HG02885 (cell line): ENCODE data around the gene JAKMIP1.
"Not testable (repeated sequence)": the region's sequence is repeated elsewhere in the genome, so short reads cannot be mapped to it uniquely, and the experiment has no call there.

Source experiments
- ATAC-seq: cut with Tn5 transposase; IDR thresholded peaks from one replicate; pipeline ENCODE4 v1.9.1; 2021; ENCODE audit warnings: mild to moderate bottlenecking; ENCODE audit not compliant: unreplicated experiment, poor library complexity

JAKMIP1 gene

GRCh38 chr4:6024313-6024960 lies 175.9 kb downstream of the JAKMIP1 start:
- ATAC-seq, result no peak

- ATAC-seq, result no peak
These were observed 176.6 kb downstream of the JAKMIP1 start for GRCh38 chr4:6023731-6024130.

- no peak for ATAC-seq
These were observed 177.6 kb downstream of the JAKMIP1 start for GRCh38 chr4:6022607-6023288.

- no peak for ATAC-seq
These were observed 178.3 kb downstream of the JAKMIP1 start for GRCh38 chr4:6021831-6022606.

GRCh38 chr4:6020613-6021012 lies 179.7 kb downstream of the JAKMIP1 start:
- ATAC-seq, result no peak

GRCh38 chr4:6019316-6020263 lies 180.8 kb downstream of the JAKMIP1 start:
- ATAC-seq, result peak; percentile 67

- no peak for ATAC-seq
These were observed 182.0 kb downstream of the JAKMIP1 start, which contains the start of gene C4orf50 for GRCh38 chr4:6018331-6018730. Gene C4orf50, minus strand, starts transcription at chr4:6018431.

- no peak for ATAC-seq
These were observed 182.5 kb downstream of the JAKMIP1 start for GRCh38 chr4:6017800-6018199.

GRCh38 chr4:6017030-6017429 lies 183.3 kb downstream of the JAKMIP1 start:
- ATAC-seq, result no peak

- ATAC-seq, result no peak
These were observed 186.8 kb downstream of the JAKMIP1 start for GRCh38 chr4:6013564-6013963.

- ATAC-seq, result no peak
These were observed 188.1 kb downstream of the JAKMIP1 start for GRCh38 chr4:6012200-6012599.

- ATAC-seq, result no peak
These were observed 188.7 kb downstream of the JAKMIP1 start for GRCh38 chr4:6011686-6012085.

- no peak for ATAC-seq
These were observed 189.1 kb downstream of the JAKMIP1 start for GRCh38 chr4:6011271-6011671.

- no peak for ATAC-seq
These were observed 189.6 kb downstream of the JAKMIP1 start for GRCh38 chr4:6010789-6011188.

- no peak for ATAC-seq
These were observed 190.9 kb downstream of the JAKMIP1 start for GRCh38 chr4:6009452-6009851.

GRCh38 chr4:6008766-6009385 lies 191.5 kb downstream of the JAKMIP1 start:
- ATAC-seq, result no peak

GRCh38 chr4:6008092-6008551 lies 192.2 kb downstream of the JAKMIP1 start:
- no peak for ATAC-seq

- ATAC-seq, result no peak
These were observed 195.2 kb downstream of the JAKMIP1 start for GRCh38 chr4:6005175-6005574.

- ATAC-seq, result not testable (repeated sequence)
These were observed 196.9 kb downstream of the JAKMIP1 start for GRCh38 chr4:6003485-6003884.

- no peak for ATAC-seq
These were observed 197.4 kb downstream of the JAKMIP1 start for GRCh38 chr4:6002926-6003325.
